ENCODE results near the gene MBD1.
"Not testable (repeated sequence)": the region's sequence is repeated elsewhere in the genome, so short reads cannot be mapped to it uniquely, and the experiment has no call there.

The MBD1 gene

DNA sequence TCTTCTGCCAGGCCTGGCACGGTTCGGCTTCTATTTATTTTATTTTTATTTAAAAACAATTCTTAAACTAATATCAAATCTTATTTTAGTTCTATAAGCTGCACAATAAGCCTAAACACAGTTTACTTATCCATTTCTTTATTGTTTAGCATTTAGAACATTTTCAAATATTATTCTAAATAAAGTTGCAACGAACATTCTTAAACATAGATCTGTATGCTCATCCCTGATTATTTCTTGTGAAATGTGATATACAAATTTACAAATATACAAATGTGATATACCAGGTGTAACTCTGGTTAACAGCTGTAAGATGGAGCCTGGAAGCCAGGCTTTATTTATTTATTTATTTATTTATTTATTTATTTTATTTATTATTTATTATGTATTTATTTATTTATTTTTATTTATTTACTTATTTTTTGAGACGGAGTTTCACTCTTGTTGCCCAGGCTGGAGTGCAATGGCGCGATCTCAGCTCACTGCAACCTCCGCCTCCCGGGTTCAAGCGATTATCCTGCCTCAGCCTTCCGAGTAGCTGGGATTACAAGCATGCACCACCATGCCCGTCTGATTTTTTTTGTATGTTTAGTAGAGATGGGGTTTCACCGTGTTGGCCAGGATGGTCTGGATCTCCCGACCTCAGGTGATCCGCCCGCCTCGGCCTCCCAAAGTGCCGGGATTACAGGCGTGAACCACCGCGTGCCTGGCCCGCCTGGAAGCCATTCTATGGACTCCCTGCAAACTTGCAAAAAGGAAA is 7.2 kb upstream of the MBD1 start:
- not testable (repeated sequence) for DNase-seq

DNA sequence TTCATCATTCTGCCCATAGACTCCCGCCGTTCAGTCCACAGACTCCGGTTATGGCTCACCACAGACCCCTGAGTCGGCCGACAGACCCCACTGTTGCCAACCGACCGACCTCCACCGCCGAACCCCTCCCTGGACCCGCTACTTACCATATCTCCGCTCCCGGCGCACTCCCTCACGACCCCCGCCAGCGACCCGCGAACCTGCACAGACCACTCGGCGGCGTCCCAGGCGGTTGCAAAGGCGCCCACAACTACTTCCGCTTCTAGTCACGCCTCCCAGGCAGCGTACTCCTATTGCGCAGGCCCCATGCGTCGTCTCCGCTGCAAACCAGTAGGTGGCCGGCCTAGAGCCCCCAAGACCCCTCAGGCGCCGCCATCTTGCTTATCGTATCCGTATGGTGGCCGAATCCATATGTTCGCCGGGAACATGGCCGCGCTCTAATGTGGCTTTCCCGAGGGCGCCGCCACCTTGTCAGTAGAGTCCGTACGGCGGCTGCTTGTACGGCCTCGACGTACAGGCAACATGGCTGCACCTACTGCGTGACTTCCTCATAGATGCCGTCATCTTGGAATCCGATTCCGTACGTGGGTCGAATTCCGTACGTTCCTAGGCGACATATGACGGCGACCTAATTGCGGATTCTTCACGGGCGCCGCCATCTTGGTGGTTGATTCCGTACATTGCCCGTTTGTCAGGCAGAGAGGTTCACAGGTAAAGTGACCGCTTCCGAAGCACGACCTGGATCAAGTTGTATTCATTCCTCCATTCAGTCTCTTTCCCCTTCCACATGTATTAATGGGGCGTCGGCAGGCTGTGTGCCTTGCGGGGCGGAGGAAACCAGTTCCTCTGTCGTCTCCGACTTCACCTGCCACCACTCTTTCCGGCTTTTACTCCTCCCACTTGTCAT is 6.4 kb upstream of the MBD1 start, which contains the start of gene CXXC1:
Gene CXXC1, minus strand, starts transcription at position 252 of the 907 bp plus-strand sequence. Its CDS starts 103 bp downstream, at position 149.
- DNase-seq: peak; percentile 96

DNA sequence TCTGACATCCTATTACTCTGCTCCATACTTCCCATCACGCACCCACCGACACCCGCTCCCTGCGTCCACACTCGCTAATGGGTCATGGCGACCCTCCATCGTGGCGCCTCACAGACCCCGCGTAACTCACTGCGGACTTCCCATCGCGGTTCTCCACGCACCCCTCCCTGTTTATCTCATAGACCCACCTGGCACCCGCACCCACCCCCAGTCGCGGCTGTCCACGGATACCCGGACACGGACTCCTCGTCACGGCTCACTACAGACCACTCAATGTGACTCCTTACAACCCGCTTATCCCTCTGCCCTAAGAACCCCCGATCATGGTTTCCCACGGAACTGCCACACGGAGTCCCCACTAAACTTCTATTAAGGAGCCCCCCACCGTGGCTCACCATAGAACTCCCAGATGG is 5.7 kb upstream of the MBD1 start:
- no peak for DNase-seq

DNA sequence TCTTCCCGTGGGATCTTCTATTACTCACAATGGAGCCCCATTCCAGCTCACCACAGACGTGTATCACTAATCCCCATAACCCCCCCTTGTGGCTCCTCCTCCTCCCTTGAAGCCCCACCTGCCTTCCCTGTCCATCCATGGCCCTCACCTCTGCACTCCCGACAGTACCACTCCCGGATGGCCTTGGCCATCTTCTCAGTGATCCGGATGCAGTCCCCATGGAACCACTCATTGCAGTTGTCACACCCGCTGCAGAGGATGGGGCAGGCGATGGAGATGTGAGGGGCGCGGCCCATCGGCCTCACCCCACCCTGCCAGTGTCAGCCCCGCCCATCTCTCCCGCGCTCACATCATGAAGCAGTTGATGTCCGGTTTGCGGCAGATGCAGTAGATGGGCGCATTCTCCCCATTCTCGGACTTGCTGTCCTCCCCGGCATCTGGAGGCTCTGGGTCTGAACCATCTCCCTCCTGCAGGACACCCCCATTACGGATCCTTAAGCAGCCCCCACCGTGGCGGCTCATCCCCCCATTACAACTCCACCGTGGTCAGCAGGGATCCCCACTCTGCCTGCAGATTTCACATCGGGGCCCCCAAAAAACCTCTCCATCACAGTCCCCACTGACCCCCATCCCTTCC is 5.2 kb upstream of the MBD1 start:
- DNase-seq: no peak

DNA sequence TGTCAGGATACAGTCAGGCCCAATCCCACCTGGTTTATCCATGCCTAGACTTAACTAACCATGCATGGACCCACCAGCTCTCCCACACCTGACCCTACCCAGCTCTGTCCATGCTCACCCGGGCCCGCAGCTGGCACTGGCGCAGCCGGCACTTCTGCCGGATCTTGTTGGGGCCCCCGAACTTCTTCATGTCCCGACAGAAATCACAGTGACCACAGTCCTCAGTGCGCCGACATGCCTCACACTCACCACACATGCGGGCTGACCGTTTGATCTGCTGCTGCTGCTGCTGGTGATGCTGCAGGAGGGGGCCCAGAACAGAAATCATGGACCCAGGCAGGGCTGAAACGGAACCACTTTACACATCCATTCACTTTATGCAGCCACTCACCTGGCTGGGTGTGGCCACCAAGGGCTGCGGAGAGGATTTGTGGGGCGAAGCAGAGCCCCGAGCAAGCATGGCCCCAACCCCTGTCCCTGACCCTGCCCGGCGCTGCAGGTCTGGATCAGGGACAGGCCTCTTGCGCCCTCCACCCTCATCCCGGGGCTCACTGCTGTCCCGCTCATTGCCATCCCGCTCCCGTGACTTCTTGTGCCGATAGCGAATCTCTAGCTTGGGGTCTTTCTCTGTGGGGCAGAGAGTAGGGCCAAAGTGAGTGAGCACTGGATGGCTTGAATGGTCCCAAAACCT is 4.5 kb upstream of the MBD1 start:
- DNase-seq: no peak

DNA sequence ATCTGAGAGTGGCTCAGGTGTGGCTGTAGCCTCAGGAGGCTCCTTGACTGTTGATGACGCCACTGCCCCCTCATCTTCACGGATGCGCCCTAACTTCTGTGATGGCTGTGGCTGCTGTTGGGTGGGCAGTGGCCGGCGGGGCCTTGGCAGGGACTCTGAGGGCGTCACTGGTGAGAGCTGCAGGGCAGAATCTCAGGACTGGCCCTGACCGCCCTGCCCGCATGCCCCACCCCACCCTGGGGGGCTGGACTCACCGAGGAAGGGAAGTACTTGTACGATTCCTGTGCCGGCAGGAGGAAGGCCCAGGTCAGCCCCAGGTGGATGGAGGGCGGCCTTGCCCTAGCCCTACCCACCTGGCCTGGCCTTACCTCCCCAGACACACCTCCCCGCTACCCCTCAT is 3.7 kb upstream of the MBD1 start:
- no peak for DNase-seq

DNA sequence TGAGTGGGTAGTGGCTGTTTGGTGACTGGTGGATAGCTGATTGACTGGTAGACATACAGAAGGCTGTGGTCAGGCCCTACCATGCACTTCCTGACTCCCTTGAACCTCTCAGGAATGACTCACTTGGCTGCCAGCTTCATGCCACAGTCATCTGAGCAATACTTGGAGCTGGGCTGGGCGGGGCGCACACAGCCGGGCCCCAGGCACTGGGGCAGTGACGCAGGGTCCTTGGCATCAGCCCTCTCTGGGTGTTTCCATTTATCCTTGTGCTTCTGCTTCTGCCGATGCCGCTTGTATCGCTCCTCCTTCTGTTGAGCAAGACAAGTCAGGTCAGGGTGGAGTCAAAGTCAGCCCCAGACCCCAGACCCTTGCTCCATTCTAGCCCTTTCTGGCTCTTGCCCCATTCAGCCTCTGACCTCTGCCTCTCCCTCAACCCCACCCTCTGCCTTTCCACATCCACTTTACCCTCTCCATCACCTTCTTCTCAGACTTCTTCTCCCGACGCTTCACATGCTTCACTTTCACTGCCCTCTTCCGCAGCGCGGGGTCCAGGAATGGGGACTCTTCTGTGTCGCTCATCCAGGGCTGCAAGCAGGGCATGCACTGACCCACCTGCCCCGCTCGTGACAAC is 3.0 kb upstream of the MBD1 start:
- no peak for DNase-seq

DNA sequence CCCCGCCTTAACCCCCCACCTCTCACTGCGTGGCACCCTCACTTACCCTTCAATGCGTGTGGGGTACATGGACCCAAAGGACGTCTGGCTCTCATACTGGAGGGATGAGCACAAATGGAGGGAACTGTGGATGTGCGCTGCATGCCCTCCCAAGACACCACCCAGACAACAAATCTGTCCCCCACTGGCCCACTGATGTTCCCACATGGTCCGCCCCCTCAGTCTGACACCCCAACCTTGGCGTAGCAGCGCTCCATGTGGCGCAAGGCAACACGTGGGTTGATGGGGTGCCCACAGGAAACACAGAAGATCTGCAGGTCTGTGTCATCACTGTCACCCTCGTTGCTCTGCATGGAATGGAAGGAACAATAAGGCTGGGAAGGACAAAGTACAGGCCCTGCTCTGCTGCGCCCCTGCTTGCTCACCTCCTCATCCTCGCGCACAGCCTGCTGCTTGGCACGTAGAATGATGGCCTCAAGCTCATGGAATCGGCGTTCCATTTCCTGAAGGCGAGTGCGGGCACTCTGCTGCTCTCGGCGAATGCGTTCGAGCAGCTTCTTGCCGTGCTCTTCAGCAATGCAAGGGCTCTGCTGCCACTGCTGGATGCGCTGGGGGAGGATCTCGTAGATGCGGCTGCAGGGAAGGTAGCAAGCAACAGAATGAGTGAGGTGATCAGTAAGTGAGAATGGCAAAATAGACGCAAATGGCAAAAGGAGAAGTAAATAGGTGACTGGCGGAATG is 2.3 kb upstream of the MBD1 start:
- no peak for DNase-seq

DNA sequence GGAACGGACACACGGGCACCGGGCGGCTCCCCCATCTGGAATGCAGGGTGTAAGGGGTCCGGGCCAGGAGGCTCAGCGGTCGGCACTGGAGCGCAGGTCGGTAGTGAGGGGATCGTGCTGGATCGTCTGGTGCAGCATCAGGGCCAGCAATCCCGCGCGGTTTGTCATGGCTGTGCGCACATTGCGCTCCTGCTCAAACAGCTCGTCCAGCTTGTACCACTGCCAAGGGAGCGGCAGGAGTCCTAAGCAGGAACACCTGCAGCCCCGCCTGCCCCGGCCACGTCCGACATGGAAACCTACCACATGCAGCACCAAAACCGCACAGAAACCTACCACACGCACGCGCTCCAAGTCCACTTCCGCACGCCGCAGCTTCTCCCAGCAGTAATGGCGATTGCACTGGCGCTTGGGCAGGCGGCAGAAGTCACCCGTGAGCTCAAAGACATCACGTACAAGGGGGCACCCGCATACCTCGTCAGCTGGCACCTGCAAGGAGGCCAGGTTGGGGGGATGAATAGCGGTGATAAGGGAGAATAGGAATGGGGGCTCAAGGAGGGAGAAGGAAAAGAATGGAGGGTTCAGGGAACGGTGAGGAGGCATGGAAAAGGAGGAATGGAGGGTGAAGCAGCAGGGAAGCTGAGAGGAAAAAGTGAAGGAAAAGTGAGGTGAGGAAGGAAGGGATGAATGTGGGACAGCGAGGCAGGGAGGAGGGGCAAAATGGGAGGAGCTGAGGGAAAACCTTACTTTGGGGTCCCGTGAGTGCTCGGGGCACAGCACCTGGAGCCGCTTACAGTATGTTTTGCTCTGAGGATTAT is 1.4 kb upstream of the MBD1 start:
- DNase-seq: no peak

DNA sequence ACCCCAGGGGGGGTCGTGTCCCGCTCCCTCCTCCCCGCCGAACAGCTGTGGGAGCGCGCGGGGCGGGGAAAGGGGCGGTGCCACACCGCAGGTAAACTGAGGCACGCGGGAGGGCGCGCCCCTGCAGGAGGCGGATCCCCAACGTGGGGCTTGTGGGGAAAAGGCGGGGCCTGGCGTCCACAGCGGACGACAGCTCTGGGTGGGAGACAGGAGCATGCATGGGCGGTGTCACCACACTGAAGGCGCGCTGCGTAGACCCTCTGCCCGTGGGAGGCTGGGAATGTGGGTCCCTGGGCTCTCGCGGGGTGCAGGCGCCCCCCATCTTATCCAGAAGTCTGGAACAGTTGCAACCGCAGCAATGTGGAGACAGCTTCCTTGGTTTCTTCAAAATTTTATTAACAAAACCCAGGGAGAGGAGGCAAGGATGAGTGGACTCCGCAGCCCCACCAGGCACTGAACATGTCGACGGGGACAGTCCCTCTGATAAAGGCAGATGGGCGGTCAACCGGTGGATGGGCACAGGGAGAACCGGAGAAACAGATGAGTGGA is 723 bp upstream of the MBD1 start:
- DNase-seq: no peak

DNA sequence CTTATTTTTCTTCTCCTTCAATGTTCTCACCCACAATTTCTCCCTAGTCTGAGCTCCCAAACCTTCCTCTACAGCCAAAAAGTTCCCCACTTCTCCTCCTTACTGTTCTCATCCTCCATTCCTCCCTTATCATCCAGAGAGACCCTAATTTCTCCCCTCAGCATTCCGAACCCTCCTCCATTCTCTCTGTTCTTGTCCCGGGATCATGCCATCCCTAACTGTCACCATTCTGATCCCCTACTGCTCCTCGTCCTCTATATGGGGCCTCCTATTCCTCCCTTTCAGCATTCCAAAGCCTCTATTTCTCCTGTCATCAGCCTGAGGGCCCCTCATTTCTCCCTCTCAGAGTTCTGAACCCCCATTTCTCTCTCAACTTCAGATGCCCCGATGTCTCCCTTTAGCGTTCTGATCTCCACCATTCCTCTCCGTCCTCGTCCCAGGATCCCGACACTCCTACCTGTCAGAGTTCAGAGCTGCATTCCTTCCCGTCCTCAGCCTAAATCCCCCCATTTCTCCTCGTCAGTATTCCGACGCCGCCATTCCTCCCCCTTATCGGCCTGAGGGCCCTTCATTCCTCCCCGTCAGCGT is 522 bp downstream of the MBD1 start:
- DNase-seq: no peak

DNA sequence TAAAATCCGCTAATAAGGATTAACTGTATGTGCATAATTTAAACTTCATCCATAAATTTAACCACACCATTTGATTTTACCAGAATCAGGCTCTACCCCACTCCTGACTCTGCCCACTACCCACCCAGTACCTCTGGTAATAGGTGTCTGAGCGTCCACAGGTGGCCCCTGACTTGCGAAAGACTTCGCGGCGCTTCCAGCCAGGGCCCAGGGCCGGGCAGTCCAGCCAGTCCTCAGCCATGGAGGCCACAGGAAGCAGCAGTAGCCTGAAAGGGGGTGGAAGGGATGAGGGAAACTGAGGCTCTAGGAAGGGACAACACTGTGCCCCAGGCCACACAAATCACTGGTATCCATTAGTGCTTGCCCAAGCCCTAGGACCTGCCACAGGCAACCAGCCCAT is 1.6 kb downstream of the MBD1 start:
- no peak for DNase-seq

DNA sequence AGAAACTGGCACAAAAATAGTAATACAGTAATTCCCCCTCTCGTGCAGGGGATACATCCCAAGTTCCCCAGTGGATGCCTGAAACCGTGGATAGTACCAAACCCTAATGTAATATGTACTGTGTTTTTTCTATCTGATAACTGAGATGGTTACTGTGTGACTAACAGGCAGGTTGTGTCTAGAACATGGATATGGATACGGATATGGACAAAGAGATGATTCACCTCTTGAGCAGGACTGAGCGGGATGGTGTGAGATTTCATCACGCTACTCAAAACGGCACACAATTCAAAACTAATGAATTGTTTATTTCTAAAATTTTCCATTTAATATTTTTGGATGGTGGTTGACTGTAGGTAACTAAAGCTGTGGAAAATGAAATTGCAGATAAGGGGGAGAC is 3.4 kb downstream of the MBD1 start:
- no peak for DNase-seq

DNA sequence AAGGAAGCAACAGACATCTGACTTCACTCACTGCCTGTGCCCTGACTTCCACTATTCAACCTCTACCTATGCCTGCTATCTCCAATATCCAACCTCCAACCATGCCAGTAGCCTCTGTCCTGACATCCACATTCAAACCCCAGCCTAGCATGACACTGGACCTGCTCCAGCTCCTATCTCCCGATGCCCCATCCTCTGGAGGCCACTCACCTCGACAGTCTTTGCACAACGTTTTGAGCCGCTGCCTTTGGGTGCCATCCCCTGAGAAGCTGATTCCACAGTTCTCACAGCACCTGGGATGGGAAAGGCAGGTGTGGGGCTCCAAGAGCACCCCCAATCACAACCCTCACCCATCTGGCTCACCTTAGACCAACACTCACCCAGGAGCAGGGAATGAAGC is 4.9 kb downstream of the MBD1 start:
- no peak for DNase-seq

DNA sequence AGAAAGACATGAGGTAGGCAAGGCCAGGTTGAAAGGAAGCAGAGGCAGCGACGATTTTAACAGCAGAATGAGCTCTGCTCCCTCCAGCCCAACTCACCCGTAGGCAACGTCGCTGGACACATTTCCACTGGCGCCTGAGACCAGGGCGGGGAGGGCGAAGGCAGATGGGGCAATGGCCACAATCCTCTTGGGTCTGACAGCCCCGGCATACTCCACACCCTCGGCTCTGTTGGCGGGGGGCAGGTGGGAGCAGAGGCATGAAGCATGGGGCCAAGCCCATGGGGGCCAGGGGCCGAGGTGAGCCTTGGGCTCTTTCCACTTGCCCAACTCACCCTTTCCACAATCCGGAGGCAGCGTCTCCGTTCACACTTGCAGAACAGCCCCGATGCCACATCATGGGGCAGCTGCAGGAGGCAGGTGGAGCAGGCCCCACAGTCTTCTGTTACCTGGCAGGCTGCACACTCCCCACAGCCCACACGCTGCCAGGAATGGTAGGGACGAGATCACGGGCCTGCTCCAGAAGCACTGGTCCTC is 5.8 kb downstream of the MBD1 start:
- no peak for DNase-seq

DNA sequence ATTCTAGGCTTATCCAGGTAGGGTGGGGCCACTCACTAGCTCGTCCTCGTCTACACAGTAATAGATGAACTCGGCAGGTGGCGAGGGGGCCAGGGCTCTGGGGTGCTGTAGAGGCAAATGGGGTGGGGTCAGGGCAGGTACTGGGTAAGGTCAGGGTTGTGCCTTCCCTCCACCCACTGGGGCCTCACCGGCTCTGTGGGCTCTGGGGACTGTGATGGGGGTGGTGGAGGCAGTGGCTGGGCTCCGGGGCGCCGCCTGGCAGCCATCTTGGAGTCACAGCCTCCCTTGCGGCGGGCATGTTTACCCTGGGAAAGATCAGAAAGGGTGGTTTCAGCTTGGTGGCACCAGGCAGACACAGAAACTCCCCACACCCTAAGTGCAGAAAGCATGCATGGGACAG is 6.4 kb downstream of the MBD1 start:
- no peak for DNase-seq

DNA sequence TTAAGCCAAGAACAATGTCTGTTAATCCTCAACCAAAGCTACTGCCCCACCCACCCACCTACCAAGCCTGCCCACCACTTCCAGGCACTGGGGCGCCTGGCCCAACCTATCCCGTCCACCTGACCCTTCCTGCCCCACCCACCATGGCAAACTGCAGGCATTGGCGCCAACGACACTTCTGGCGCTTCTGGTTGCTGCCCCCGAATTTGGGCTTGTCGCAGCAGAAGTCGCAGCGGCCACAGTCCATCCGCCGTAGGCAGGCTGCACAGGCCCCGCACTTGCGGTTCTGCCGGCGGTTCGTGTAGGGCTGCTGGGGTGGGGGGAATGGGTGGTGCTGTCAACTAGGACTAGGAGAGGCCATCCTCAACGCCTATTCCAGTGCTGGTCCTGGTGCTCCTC is 7.3 kb downstream of the MBD1 start:
- DNase-seq: no peak

DNA sequence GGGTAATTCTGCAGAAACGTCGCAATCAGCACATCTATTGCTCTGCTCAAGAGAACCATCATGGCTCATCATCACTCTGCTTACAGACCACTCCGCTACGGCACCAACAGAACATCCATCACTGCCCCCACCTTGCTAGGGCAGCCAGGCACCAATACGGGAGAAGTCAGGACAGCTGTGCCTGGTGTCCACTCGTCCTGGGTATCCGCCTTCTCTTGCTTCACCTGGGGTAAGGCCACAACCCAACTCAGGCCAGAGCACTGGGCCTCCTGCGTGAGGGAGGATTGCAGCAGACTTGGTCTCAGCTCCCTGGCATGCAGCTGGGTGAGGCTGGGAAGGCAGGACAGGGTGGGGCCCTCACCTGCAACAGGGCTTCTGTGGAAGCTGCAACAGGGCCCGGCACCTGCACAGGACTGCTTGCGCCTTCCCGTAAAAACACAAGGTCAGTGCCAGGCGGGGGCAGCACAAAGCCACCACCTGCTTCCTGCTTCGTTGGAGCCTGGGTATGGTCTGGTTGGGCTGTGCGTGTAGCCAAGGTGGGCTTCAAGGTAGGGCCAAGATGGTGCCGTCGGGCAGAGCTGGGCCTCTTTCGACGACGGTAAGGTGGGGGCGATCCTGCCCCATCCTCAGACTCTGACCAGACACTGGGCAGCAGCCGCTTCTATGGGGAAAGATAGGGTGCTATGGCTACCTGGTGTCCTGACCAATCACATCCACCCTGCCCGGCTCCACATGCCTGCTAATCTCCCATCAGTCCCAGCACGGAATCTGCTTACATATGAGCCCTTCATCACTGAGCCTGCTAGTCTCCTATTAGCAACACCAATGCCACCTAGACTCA is 7.9 kb downstream of the MBD1 start:
- DNase-seq: no peak

DNA sequence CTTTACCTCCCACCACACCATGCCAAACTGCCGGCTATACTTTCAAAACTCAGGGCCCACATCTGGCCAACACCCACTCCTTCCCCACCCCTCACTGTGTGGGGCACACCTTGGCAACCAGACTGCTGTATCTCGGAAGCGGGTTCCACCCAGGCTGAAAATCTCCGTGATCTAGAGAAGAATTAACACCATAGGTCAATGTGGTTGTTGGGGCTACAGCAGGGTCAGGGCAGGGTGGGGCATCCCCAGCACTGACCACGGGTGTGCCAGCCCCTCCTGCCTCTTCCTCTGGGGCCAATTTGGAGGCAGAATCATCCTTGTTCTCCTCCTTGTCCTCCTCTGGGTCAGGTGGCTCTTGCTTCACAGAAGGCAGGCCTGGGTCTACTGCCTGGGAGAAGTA is 8.8 kb downstream of the MBD1 start:
- DNase-seq: no peak

All from CD4-positive, alpha-beta T cell treated with Interleukin-17A for 4 hours (primary cell).